HG03571 (cell line): Measurements from ENCODE around the gene ERC2.
A peak's percentile ranks its signal among the peaks of the same experiment; 100 is the strongest.
"Not testable (repeated sequence)": the region's sequence is repeated elsewhere in the genome, so short reads cannot be mapped to it uniquely, and the experiment has no call there.

Experiments used
- ATAC-seq: cut with Tn5 transposase; IDR thresholded peaks from one replicate; pipeline ENCODE4 v1.9.1; 2021; ENCODE audit not compliant: unreplicated experiment

The ERC2 gene

GRCh38 chr3:56318891-56319290, 149.4 kb downstream of the ERC2 start:
- no peak for ATAC-seq

GRCh38 chr3:56316944-56317343, 151.3 kb downstream of the ERC2 start:
- no peak for ATAC-seq

- no peak for ATAC-seq
Observed at GRCh38 chr3:56314842-56315241, 153.4 kb downstream of the ERC2 start.

- no peak for ATAC-seq
Observed at GRCh38 chr3:56309465-56309864, 158.8 kb downstream of the ERC2 start.

- ATAC-seq, result no peak
Observed at GRCh38 chr3:56308471-56308870, 159.8 kb downstream of the ERC2 start.

- ATAC-seq, result no peak
Observed at GRCh38 chr3:56304069-56304468, 164.2 kb downstream of the ERC2 start.

- ATAC-seq, result peak; percentile 75
Observed at GRCh38 chr3:56303487-56303886, 164.8 kb downstream of the ERC2 start.

- ATAC-seq, result no peak
Observed at GRCh38 chr3:56302417-56302816, 165.8 kb downstream of the ERC2 start.

GRCh38 chr3:56297281-56297840, 170.9 kb downstream of the ERC2 start:
- ATAC-seq, result no peak

- no peak for ATAC-seq
Observed at GRCh38 chr3:56296361-56296760, 171.9 kb downstream of the ERC2 start.

- no peak for ATAC-seq
Observed at GRCh38 chr3:56295161-56295560, 173.1 kb downstream of the ERC2 start.

- no peak for ATAC-seq
Observed at GRCh38 chr3:56294286-56294685, 174.0 kb downstream of the ERC2 start.

- ATAC-seq, result no peak
Observed at GRCh38 chr3:56291953-56292352, 176.3 kb downstream of the ERC2 start.

GRCh38 chr3:56291244-56291680, 177.0 kb downstream of the ERC2 start:
- ATAC-seq, result no peak

GRCh38 chr3:56290374-56290773, 177.9 kb downstream of the ERC2 start:
- no peak for ATAC-seq

GRCh38 chr3:56288258-56288657, 180.0 kb downstream of the ERC2 start:
- no peak for ATAC-seq

GRCh38 chr3:56282341-56282740, 185.9 kb downstream of the ERC2 start:
- ATAC-seq, result no peak

- ATAC-seq, result no peak
Observed at GRCh38 chr3:56277236-56277635, 191.0 kb downstream of the ERC2 start.

- no peak for ATAC-seq
Observed at GRCh38 chr3:56275120-56275519, 193.1 kb downstream of the ERC2 start.

GRCh38 chr3:56269755-56270535, 198.3 kb downstream of the ERC2 start:
- ATAC-seq, result no peak

GRCh38 chr3:56268616-56269383, 199.5 kb downstream of the ERC2 start:
- ATAC-seq, result no peak

- not testable (repeated sequence) for ATAC-seq
Observed at GRCh38 chr3:56261852-56262251, 206.4 kb downstream of the ERC2 start.
